ENCODE results near the gene MAG. TPM values are rescaled to one million over a fixed set of nuclear protein-coding genes. Genes with fewer than 3 reads are reported as not detected.
A peak's percentile ranks its signal among the peaks of the same experiment; 100 is the strongest.

The MAG gene
- total RNA-seq, 1 experiment from 2014 or later = 0.17 TPM

DNA sequence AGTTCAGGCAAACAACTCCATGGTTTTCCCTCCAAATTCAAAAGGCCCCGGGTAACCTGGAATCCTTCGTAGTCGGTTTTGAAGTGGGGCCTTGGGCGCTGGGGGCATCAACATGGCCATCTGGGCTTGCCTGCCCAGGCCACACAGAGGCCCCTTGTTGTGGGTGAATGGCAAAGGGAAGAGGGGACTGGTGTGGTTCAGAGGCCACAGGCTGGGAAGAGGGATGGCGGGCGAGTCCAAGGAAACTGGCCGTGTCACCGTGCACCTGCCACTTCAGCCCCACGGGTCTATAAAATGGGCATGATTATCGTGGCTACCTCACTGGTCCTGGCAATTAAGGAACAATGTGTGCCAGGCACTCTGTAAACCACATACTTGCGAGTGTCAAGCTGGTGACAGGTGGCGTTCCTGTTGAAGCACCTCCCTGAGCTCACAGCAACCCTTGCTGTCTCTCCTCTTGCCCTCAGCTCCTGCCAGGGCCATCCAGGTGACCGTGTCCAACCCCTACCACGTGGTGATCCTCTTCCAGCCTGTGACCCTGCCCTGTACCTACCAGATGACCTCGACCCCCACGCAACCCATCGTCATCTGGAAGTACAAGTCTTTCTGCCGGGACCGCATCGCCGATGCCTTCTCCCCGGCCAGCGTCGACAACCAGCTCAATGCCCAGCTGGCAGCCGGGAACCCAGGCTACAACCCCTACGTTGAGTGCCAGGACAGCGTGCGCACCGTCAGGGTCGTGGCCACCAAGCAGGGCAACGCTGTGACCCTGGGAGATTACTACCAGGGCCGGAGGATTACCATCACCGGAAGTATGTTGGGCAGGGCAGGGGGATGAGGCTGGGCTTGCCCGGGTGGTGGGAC lies 41.9 kb upstream of the MAG start:
- ChIA-PET RAD21 (ENCODE audit: low non-redundant PET in 1 of 2, low total read pairs in 2 of 2, uncharacterized antibody in 2 of 2, unreplicated experiment in 2 of 2) (no interaction called here), CTCF (no interaction called here), POLR2A (no interaction called here)
- Histone ChIP-seq H3K79me2 (ENCODE audit: insufficient read depth, low read length) (peaks cover 59% of the 10 kb centered on the region), H3K4me1 (ENCODE audit: control insufficient read depth in 1 of 2, insufficient read depth in 2 of 2, low read length in 2 of 2) (peaks cover 10 to 26% of the 10 kb centered on the region in 2 experiments), H3K4me3 (replicated peaks in 1 of 2; ENCODE audit: low read depth in 1 of 2, low read length in 2 of 2) (peak overlapping the region; percentile 98 to 99), H3K36me3 (ENCODE audit: control insufficient read depth in 1 of 2, insufficient read depth in 2 of 2, low read length in 2 of 2) (peaks cover 22 to 33% of the 10 kb centered on the region in 2 experiments), H3K9me2 (ENCODE audit: insufficient read depth) (no peaks in the 10 kb centered on the region), H3K27me3 (ENCODE audit: insufficient read depth, low read length) (no peaks in the 10 kb centered on the region), H3K9me3 (ENCODE audit: control insufficient read depth in 1 of 2, insufficient read depth in 1 of 2, low read depth in 1 of 2, low read length in 2 of 2) (no peaks in the 10 kb centered on the region), H4K20me1 (ENCODE audit: insufficient read depth) (peaks cover 4% of the 10 kb centered on the region; the same call in 1 of the 2 replicates), H3K4me2 (ENCODE audit: low read length) (peak overlapping the region; percentile 93), H3K27ac (ENCODE audit: low read depth, low read length) (peak overlapping the region; percentile 98), H2AFZ (ENCODE audit: low read depth, low read length, poor library complexity, severe bottlenecking) (no peak overlapping the region), H3K9ac (ENCODE audit: low read length) (peak overlapping the region; percentile 93)
- BruUV-seq (replicated peaks) = TSS peak; percentile 65
- ATAC-seq (no peak), DNase-seq (ENCODE audit: low read depth, low spot score) (no peak)
- TF ChIP-seq SRF (IDR thresholded peaks at IDR 0.05; ENCODE audit: low read depth) = no peak
- TF ChIP-seq CEBPB (IDR thresholded peaks at IDR 0.05; ENCODE audit: low read depth) = no peak
- no peak for TF ChIP-seq ZFX (IDR thresholded peaks at IDR 0.05)
- TF ChIP-seq MAX (IDR thresholded peaks at IDR 0.05) = no peak
- TF ChIP-seq ZNF274 (IDR thresholded peaks at IDR 0.05; ENCODE audit: low read depth, low read length) = no peak
- TF ChIP-seq RAD21 (IDR thresholded peaks at IDR 0.05; ENCODE audit: low read depth) = no peak
- TF ChIP-seq TCF7L2 (IDR thresholded peaks at IDR 0.05; ENCODE audit: borderline replicate concordance, extremely low read depth, insufficient read depth, insufficient read length) = no peak
- TF ChIP-seq JUND (IDR thresholded peaks at IDR 0.05) = no peak
- no peak for TF ChIP-seq ELF1 (IDR thresholded peaks at IDR 0.05; ENCODE audit: borderline replicate concordance, low read depth)
- no peak for TF ChIP-seq YY1 (IDR thresholded peaks at IDR 0.05; ENCODE audit: extremely low read depth, insufficient replicate concordance, low read depth, low read length)
- intact Hi-C loops (cut with micrococcal nuclease) = loop anchor here (5.0 kb wide), 2 partner anchors 88 to 183 kb away; no protein-coding TSS in a partner anchor

All from HCT116 (cell line).